HG03196 (cell line): ENCODE measurements around the gene RNASE8.
"Not testable (repeated sequence)": the region's sequence is repeated elsewhere in the genome, so short reads cannot be mapped to it uniquely, and the experiment has no call there.

Experiments
- ATAC-seq: cut with Tn5 transposase; IDR thresholded peaks from one replicate; pipeline ENCODE4 v1.9.1; 2021; ENCODE audit not compliant: unreplicated experiment

RNASE8 gene

GRCh38 chr14:21057803-21058675 is at the start of gene RNASE8:
TSS of gene RNASE8 (plus strand) at chr14:21057822. CDS start at chr14:21057893, 71 bp downstream.
- no peak for ATAC-seq

- not testable (repeated sequence) for ATAC-seq
Observed at GRCh38 chr14:21009721-21010120, 47.9 kb upstream of the RNASE8 start.

GRCh38 chr14:21011136-21011535 is 46.5 kb upstream of the RNASE8 start:
- ATAC-seq = no peak

- ATAC-seq = no peak
Observed at GRCh38 chr14:21014761-21015190, 42.8 kb upstream of the RNASE8 start.

GRCh38 chr14:21015312-21015711 is 42.3 kb upstream of the RNASE8 start:
- no peak for ATAC-seq

GRCh38 chr14:21016413-21017190 is 41.0 kb upstream of the RNASE8 start:
- no peak for ATAC-seq

- ATAC-seq = no peak
Observed at GRCh38 chr14:21017528-21018245, 39.9 kb upstream of the RNASE8 start.

- ATAC-seq = no peak
Observed at GRCh38 chr14:21018286-21018685, 39.3 kb upstream of the RNASE8 start.

- ATAC-seq = no peak
Observed at GRCh38 chr14:21018781-21019180, 38.8 kb upstream of the RNASE8 start.

- no peak for ATAC-seq
Observed at GRCh38 chr14:21019366-21019765, 38.3 kb upstream of the RNASE8 start.

- no peak for ATAC-seq
Observed at GRCh38 chr14:21020977-21021545, 36.6 kb upstream of the RNASE8 start.

- no peak for ATAC-seq
Observed at GRCh38 chr14:21022686-21023085, 34.9 kb upstream of the RNASE8 start.

- no peak for ATAC-seq
Observed at GRCh38 chr14:21023174-21023573, 34.4 kb upstream of the RNASE8 start.

GRCh38 chr14:21023817-21024584 is 33.6 kb upstream of the RNASE8 start:
- ATAC-seq = no peak

GRCh38 chr14:21024585-21025370 is 32.8 kb upstream of the RNASE8 start, which contains the start of gene NDRG2:
TSS of gene NDRG2 (minus strand) at chr14:21025061. CDS start at chr14:21023315, 1,746 bp downstream.
- no peak for ATAC-seq

GRCh38 chr14:21025371-21026273 is 32.0 kb upstream of the RNASE8 start:
- no peak for ATAC-seq

GRCh38 chr14:21026274-21026987 is 31.2 kb upstream of the RNASE8 start:
- no peak for ATAC-seq

GRCh38 chr14:21026988-21027315 is 30.7 kb upstream of the RNASE8 start:
- no peak for ATAC-seq
